ENCODE measurements around the gene FBN1.
A peak's percentile ranks its signal among the peaks of the same experiment; 100 is the strongest.

FBN1 gene

GRCh38 chr15:48647962-48648361 lies 2.5 kb upstream of the FBN1 start:
- H3K9me3 ChIP-seq (ENCODE audit: control insufficient read depth, low read depth, low read length) = no peaks in the 10 kb centered on the region
- no peak overlapping the region for H3K4me3 ChIP-seq (ENCODE audit: low read length)
- no peak overlapping the region for H3K27ac ChIP-seq (ENCODE audit: low read length)
- H3K27me3 ChIP-seq (ENCODE audit: control insufficient read depth, insufficient read depth, low read length) = peaks cover 44% of the 10 kb centered on the region
- no peak overlapping the region for H3K9ac ChIP-seq (ENCODE audit: low read length)
- peaks cover 13% of the 10 kb centered on the region for H3K4me1 ChIP-seq (ENCODE audit: control insufficient read depth, low read depth, low read length)
- no peaks in the 10 kb centered on the region for H3K36me3 ChIP-seq (ENCODE audit: control insufficient read depth, low read depth, low read length)

GRCh38 chr15:48646331-48646730 lies 822 bp upstream of the FBN1 start:
- Histone ChIP-seq H3K27ac (ENCODE audit: low read length) (no peak overlapping the region), H3K9me3 (ENCODE audit: control insufficient read depth, low read depth, low read length) (no peaks in the 10 kb centered on the region), H3K4me3 (ENCODE audit: low read length) (peak overlapping the region; percentile 80), H3K9ac (ENCODE audit: low read length) (peak overlapping the region; percentile 70), H3K4me1 (ENCODE audit: control insufficient read depth, low read depth, low read length) (peaks cover 13% of the 10 kb centered on the region), H3K27me3 (ENCODE audit: control insufficient read depth, insufficient read depth, low read length) (peaks cover 49% of the 10 kb centered on the region), H3K36me3 (ENCODE audit: control insufficient read depth, low read depth, low read length) (no peaks in the 10 kb centered on the region)

- peak overlapping the region; percentile 8 for H3K9ac ChIP-seq (ENCODE audit: low read length)
- no peak overlapping the region for H3K27ac ChIP-seq (ENCODE audit: low read length)
- peaks cover 49% of the 10 kb centered on the region for H3K27me3 ChIP-seq (ENCODE audit: control insufficient read depth, insufficient read depth, low read length)
These were observed 517 bp downstream of the FBN1 start for GRCh38 chr15:48644827-48645557.

GRCh38 chr15:48644467-48644826 lies 1.1 kb downstream of the FBN1 start:
- Histone ChIP-seq H3K9me3 (ENCODE audit: control insufficient read depth, low read depth, low read length) (no peaks in the 10 kb centered on the region), H3K36me3 (ENCODE audit: control insufficient read depth, low read depth, low read length) (no peaks in the 10 kb centered on the region), H3K27ac (ENCODE audit: low read length) (no peak overlapping the region), H3K27me3 (ENCODE audit: control insufficient read depth, insufficient read depth, low read length) (peaks cover 49% of the 10 kb centered on the region), H3K4me3 (ENCODE audit: low read length) (peak overlapping the region; percentile 80), H3K4me1 (ENCODE audit: control insufficient read depth, low read depth, low read length) (peaks cover 13% of the 10 kb centered on the region), H3K9ac (ENCODE audit: low read length) (no peak overlapping the region)

More at GRCh38 chr15:48644827-48645557, 517 bp downstream of the FBN1 start:
- Histone ChIP-seq H3K4me1 (ENCODE audit: control insufficient read depth, low read depth, low read length) (peaks cover 13% of the 10 kb centered on the region), H3K4me3 (ENCODE audit: low read length) (peak overlapping the region; percentile 80), H3K9me3 (ENCODE audit: control insufficient read depth, low read depth, low read length) (no peaks in the 10 kb centered on the region), H3K36me3 (ENCODE audit: control insufficient read depth, low read depth, low read length) (no peaks in the 10 kb centered on the region)

GRCh38 chr15:48643776-48644466 lies 1.6 kb downstream of the FBN1 start:
- Histone ChIP-seq H3K4me1 (ENCODE audit: control insufficient read depth, low read depth, low read length) (peaks cover 13% of the 10 kb centered on the region), H3K9ac (ENCODE audit: low read length) (no peak overlapping the region), H3K27ac (ENCODE audit: low read length) (no peak overlapping the region), H3K36me3 (ENCODE audit: control insufficient read depth, low read depth, low read length) (no peaks in the 10 kb centered on the region), H3K4me3 (ENCODE audit: low read length) (peak overlapping the region; percentile 80), H3K27me3 (ENCODE audit: control insufficient read depth, insufficient read depth, low read length) (peaks cover 49% of the 10 kb centered on the region), H3K9me3 (ENCODE audit: control insufficient read depth, low read depth, low read length) (no peaks in the 10 kb centered on the region)

GRCh38 chr15:48643206-48643605 lies 2.3 kb downstream of the FBN1 start:
- Histone ChIP-seq H3K4me1 (ENCODE audit: control insufficient read depth, low read depth, low read length) (peaks cover 13% of the 10 kb centered on the region), H3K27ac (ENCODE audit: low read length) (no peak overlapping the region), H3K9ac (ENCODE audit: low read length) (no peak overlapping the region), H3K9me3 (ENCODE audit: control insufficient read depth, low read depth, low read length) (no peaks in the 10 kb centered on the region), H3K27me3 (ENCODE audit: control insufficient read depth, insufficient read depth, low read length) (peaks cover 49% of the 10 kb centered on the region), H3K36me3 (ENCODE audit: control insufficient read depth, low read depth, low read length) (no peaks in the 10 kb centered on the region), H3K4me3 (ENCODE audit: low read length) (no peak overlapping the region)

- H3K27ac ChIP-seq (ENCODE audit: low read length) = no peak overlapping the region
These were observed 2.7 kb downstream of the FBN1 start for GRCh38 chr15:48642795-48643194.

GRCh38 chr15:48641416-48641815 lies 4.1 kb downstream of the FBN1 start:
- Histone ChIP-seq H3K4me3 (ENCODE audit: low read length) (no peak overlapping the region), H3K36me3 (ENCODE audit: control insufficient read depth, low read depth, low read length) (no peaks in the 10 kb centered on the region), H3K27me3 (ENCODE audit: control insufficient read depth, insufficient read depth, low read length) (peaks cover 38% of the 10 kb centered on the region), H3K27ac (ENCODE audit: low read length) (no peak overlapping the region), H3K9ac (ENCODE audit: low read length) (no peak overlapping the region), H3K9me3 (ENCODE audit: control insufficient read depth, low read depth, low read length) (no peaks in the 10 kb centered on the region), H3K4me1 (ENCODE audit: control insufficient read depth, low read depth, low read length) (peaks cover 7% of the 10 kb centered on the region)

More at GRCh38 chr15:48642795-48643194, 2.7 kb downstream of the FBN1 start:
- Histone ChIP-seq H3K4me3 (ENCODE audit: low read length) (no peak overlapping the region), H3K36me3 (ENCODE audit: control insufficient read depth, low read depth, low read length) (no peaks in the 10 kb centered on the region), H3K27me3 (ENCODE audit: control insufficient read depth, insufficient read depth, low read length) (peaks cover 49% of the 10 kb centered on the region), H3K9me3 (ENCODE audit: control insufficient read depth, low read depth, low read length) (no peaks in the 10 kb centered on the region), H3K9ac (ENCODE audit: low read length) (no peak overlapping the region), H3K4me1 (ENCODE audit: control insufficient read depth, low read depth, low read length) (peaks cover 13% of the 10 kb centered on the region)

GRCh38 chr15:48638963-48639362 lies 6.5 kb downstream of the FBN1 start:
- no peaks in the 10 kb centered on the region for H3K9me3 ChIP-seq (ENCODE audit: control insufficient read depth, low read depth, low read length)
- H3K27me3 ChIP-seq (ENCODE audit: control insufficient read depth, insufficient read depth, low read length) = peaks cover 14% of the 10 kb centered on the region
- H3K4me1 ChIP-seq (ENCODE audit: control insufficient read depth, low read depth, low read length) = peaks cover 3% of the 10 kb centered on the region
- no peak overlapping the region for H3K9ac ChIP-seq (ENCODE audit: low read length)
- H3K27ac ChIP-seq (ENCODE audit: low read length) = no peak overlapping the region
- H3K36me3 ChIP-seq (ENCODE audit: control insufficient read depth, low read depth, low read length) = no peaks in the 10 kb centered on the region
- no peak overlapping the region for H3K4me3 ChIP-seq (ENCODE audit: low read length)

GRCh38 chr15:48637639-48638038 lies 7.9 kb downstream of the FBN1 start:
- no peak overlapping the region for H3K4me3 ChIP-seq (ENCODE audit: low read length)
- no peaks in the 10 kb centered on the region for H3K9me3 ChIP-seq (ENCODE audit: control insufficient read depth, low read depth, low read length)
- H3K27me3 ChIP-seq (ENCODE audit: control insufficient read depth, insufficient read depth, low read length) = peaks cover 1% of the 10 kb centered on the region
- H3K36me3 ChIP-seq (ENCODE audit: control insufficient read depth, low read depth, low read length) = no peaks in the 10 kb centered on the region
- H3K9ac ChIP-seq (ENCODE audit: low read length) = no peak overlapping the region
- no peaks in the 10 kb centered on the region for H3K4me1 ChIP-seq (ENCODE audit: control insufficient read depth, low read depth, low read length)
- H3K27ac ChIP-seq (ENCODE audit: low read length) = no peak overlapping the region

- no peaks in the 10 kb centered on the region for H3K36me3 ChIP-seq (ENCODE audit: control insufficient read depth, low read depth, low read length)
These were observed 9.0 kb downstream of the FBN1 start for GRCh38 chr15:48636511-48636910.

GRCh38 chr15:48634893-48635292 lies 10.6 kb downstream of the FBN1 start:
- H3K9me3 ChIP-seq (ENCODE audit: control insufficient read depth, low read depth, low read length) = no peaks in the 10 kb centered on the region
- H3K4me3 ChIP-seq (ENCODE audit: low read length) = no peak overlapping the region
- no peak overlapping the region for H3K9ac ChIP-seq (ENCODE audit: low read length)
- H3K36me3 ChIP-seq (ENCODE audit: control insufficient read depth, low read depth, low read length) = no peaks in the 10 kb centered on the region
- H3K4me1 ChIP-seq (ENCODE audit: control insufficient read depth, low read depth, low read length) = peaks cover 4% of the 10 kb centered on the region
- H3K27ac ChIP-seq (ENCODE audit: low read length) = no peak overlapping the region
- H3K27me3 ChIP-seq (ENCODE audit: control insufficient read depth, insufficient read depth, low read length) = no peaks in the 10 kb centered on the region

More at GRCh38 chr15:48636511-48636910, 9.0 kb downstream of the FBN1 start:
- no peaks in the 10 kb centered on the region for H3K9me3 ChIP-seq (ENCODE audit: control insufficient read depth, low read depth, low read length)
- H3K4me3 ChIP-seq (ENCODE audit: low read length) = no peak overlapping the region
- no peaks in the 10 kb centered on the region for H3K4me1 ChIP-seq (ENCODE audit: control insufficient read depth, low read depth, low read length)
- no peak overlapping the region for H3K9ac ChIP-seq (ENCODE audit: low read length)
- no peak overlapping the region for H3K27ac ChIP-seq (ENCODE audit: low read length)
- H3K27me3 ChIP-seq (ENCODE audit: control insufficient read depth, insufficient read depth, low read length) = no peaks in the 10 kb centered on the region
